TTC549 (cell line): Measurements from ENCODE around the gene KLRK1.
A peak's percentile ranks its signal among the peaks of the same experiment; 100 is the strongest.
"Not testable (repeated sequence)": the region's sequence is repeated elsewhere in the genome, so short reads cannot be mapped to it uniquely, and the experiment has no call there.

Source experiments
- FAIRE-seq: peaks from 2 replicates; lab custom pipeline; 2012; peaks lifted over from hg19 to GRCh38; lab: Jason Lieb, UNC

KLRK1 gene

DNA sequence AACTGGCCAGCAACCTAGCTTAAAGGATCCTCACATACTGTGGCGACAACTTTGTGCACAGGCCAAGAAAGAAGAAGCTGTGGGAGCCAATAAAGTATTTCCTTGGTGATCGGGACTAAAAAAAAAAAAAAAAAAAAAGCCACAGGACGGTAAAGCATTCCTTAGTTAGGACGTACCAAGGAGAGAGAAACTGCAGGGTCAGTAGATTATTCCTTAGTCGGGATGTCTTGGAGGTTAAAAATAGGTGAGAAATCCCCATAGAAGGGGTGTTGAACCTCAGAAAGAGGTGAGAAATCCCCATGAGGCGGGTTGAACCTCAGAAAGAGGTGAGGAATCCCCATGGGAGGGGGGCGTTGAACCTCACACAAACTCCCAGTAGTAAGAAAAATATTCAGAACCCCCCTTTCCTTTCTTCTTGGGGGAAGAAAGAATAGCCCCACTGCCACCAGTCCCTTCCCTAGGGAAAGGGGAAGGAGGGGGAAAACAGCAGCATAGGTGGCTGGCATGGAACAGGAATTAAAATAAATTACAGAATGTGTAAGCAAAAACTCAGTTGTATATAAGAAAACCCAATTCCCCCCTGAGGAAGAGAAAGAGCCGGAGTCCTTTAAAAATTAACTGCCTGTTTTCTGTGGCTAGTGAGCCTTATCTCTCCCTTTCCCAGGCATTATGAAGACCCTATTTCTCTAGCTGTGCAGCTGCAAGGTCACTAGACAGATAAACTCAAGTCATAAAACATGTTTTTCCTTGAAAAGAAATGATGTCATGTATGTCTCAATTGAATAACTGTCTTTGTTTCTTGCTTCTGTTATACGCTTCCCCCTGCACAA lies 26.8 kb downstream of the KLRK1 start:
- no peak for FAIRE-seq

DNA sequence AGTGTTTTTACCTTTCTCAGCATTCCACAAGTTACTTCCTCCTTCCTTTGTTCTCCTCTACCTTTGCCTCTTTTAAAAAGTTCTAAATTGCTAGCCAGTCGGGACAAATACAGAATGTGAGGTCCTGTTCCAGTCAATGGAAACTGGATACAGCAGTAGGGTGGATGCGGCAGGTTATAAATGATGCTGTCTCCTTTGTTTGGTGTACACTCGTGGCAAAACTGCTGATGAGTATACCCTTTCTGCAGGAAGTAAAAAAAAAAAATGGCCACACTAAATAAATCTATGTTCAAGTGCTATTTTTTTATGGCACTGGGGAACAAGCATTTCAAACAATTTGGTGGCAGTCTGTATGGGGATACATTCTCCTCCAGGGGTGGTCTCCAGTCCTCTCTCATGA lies 27.5 kb downstream of the KLRK1 start:
- FAIRE-seq: no peak

DNA sequence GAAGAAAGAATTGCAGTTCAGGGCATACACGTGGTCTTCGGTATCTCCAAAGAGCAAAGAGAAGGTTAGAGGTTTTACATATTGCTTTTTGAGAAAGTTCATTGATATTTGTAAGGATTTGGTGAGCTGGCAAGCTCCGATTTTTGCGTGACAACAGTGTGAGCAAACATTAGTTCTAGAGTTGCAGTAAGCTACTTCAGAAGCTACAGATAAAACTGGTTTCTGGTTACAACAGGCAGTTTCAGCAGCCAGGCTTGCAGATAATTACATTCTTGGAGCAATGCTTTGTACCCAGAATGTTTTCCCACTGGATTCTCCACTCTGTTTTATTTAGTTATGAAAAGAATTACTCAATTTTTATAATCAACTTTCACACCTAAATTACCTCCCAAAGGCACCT lies 28.2 kb downstream of the KLRK1 start:
- FAIRE-seq: no peak

DNA sequence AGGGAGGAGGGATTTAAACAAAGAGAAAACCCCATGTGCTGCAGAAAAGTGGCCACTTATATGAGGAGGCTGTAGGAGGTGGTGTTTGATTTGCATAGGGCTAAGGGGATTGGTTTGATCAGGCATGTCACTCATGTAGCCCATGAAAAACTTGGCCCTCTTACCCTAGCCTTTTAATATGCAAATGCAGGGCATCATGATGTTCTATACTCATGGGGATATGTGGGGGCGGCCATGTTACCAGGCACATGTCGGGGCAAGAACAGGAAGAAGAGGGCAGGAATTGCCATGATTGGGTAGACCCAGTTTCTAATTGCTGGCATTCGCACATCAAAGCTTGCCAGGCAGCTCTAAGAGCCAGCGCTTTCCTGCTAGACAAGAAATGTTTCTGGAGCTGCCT lies 28.8 kb downstream of the KLRK1 start:
- no peak for FAIRE-seq

DNA sequence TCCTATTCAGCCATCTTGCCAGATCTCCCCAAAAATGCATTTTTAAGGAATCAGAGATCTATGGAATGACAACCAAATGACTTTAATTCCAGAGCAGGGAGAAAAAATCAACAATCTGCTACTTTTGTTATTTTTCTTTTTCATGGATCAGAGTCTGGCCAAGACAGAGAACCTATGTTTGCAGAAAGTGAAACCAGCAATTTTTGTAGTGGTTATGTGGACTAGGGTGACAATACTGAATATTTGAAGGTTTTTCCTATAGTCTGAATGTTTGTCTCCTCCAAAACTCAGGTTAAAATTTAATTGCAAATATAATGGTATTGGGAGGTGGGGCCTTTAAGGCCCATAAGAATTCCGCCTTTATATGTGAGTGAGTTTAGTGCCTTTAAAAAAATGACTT lies 30.9 kb downstream of the KLRK1 start:
- no peak for FAIRE-seq

DNA sequence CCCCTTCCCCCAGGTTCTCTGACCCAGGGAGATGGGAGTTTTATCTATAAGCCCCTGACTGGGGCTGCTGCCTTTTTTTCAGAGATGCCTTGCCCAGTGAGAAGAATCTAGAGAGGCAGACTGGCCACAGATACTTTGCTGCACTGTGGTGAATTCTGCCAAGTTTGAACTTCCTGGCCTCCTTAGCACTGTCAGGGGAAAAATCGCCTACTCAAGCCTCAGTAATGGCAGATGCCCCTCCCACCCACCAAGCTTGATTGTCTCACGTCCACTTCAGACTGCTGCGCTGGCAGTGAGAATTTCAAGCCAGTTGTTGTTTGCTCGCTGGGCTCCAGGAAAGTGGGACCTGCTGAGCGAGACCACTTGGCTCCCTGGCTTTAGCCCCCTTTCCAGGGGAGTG lies 31.7 kb downstream of the KLRK1 start:
- FAIRE-seq: no peak

DNA sequence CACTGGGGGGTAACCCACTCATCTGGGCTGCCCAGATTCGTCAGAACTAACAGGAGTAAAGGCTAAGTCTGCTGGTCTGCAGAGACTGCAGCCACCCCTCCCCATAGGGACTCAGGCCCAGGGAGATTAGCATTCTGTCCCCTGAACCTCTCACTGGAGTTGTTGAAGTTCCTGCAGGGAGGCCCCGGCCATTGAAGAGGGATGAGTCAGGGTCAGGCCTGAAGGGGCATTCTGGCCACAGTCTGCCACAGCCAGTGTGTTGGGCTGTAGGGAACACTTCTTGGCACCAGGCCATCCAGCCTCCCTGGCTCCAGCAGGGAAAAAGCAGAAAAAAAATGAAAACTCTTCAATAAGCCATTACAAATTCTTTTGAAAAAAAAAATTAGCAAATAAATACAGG lies 35.3 kb downstream of the KLRK1 start:
- no peak for FAIRE-seq

DNA sequence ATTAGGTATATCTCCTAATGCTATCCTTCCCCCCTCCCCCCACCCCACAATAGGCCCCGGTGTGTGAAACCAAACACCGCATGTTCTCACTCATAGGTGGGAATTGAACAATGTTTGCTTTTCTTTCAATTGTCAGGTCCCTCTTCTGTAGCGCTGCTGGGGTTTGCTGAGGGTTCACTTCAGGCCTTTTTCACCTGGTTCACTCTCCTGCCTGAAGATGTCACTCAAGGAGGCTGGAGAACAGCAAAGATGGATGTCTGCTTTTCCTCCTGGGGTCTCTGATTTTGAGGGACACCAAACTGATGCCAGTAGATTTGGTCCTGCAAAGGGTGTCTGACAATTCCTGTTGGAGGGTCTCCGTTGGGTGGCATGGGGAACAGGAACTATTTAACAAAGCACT lies 35.8 kb downstream of the KLRK1 start:
- no peak for FAIRE-seq

DNA sequence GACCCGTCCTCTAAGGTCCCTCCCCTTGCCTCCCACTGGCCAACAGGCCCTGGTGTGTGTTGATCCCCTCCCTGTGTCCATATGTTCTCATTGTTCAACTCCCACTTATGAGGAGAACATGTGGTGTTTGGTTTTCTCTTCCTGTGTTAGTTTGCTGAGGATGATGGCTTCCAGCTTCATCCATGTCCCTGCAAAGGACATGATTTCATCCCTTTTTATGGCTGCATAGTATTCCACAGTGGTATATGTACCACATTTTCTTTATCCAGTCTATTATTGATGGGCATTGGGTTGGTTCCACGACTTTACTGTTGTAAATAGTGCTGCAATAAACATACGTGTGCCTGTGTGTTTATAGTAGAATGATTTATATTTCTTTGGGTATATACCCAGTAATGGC lies 38.4 kb downstream of the KLRK1 start:
- not testable (repeated sequence) for FAIRE-seq

DNA sequence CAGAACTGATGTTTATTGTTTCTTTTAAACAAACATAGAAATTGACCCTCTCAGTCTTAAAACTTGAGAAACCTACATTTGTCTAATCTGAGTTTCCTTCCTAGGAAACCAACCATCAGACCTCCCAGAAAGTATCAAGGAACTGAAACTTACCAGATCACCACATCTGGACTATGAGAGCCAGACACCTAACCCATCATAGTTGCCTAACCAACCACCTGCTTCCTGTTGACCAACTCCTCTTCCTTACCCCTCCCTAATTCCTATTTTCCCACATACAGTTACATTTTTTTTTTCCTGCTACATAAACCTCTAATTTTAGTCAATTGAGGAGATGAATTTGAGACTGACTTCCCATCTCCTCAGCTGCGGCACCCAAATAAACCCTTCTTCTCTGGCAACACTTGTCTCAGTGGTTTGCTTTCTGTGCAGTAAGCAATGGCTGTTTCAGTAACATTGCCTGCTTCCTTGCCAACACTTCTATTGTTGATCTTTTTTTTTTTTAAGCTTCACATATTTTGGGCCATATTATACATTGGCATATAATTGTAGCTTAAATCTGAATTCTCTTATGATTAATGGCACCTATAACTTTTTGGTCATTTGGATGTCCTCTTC lies 47.8 kb downstream of the KLRK1 start:
- no peak for FAIRE-seq

DNA sequence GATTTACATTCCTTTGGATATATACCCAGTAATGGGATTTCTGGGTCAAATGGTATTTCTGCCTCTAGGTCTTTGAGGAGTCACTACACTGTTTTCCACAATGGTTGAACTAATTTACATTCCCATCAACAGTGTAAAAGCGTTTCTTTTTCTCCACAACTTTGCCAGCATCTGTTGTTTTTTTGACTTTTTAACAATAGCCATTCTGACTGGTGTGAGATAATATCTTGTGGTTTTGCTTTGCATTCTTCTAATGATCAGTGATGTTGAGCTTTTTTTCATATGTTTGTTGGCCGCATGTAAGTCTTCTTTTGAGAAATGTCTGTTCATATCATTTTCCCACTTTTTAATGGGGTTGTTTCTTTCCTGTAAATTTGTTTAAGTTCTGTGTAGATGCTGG lies 48.9 kb downstream of the KLRK1 start:
- FAIRE-seq: not testable (repeated sequence)

DNA sequence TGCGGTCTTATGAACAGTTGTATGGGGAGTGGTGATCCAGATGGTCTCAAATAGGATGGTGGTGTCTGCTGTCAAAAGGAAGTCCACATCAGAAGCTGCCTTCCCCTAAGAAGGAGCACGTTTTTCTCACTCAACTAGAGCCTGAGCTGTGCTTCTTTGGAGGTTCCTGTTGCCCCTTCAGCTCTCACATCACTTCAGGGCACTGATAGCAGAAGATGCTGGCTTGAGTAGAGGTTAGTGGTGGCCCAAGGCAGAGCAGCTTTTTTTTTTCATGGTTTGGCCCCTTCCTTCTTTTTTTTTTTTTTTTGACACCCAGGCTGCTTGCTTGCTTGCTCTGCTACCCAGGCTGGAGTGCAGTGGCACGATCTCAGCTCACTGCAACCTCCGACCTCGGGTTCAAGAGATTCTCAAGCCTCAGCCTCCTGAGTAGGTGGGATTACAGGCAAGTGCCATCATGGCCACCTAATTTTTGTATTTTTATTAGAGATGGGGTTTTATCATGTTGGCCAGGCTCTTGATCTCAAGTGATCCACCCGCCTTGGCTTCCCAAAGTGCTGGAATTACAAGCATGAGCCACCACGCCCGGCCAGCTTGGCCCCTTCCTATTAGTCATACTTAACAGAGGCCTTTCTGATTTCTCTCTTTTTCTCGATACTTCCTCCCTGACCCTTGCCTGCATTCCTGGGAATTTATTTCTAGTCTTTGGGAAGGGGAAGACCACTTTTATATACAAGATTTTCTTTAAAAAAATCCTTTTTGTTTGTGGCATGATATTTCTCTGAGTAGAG lies 50.6 kb downstream of the KLRK1 start:
- FAIRE-seq: no peak

DNA sequence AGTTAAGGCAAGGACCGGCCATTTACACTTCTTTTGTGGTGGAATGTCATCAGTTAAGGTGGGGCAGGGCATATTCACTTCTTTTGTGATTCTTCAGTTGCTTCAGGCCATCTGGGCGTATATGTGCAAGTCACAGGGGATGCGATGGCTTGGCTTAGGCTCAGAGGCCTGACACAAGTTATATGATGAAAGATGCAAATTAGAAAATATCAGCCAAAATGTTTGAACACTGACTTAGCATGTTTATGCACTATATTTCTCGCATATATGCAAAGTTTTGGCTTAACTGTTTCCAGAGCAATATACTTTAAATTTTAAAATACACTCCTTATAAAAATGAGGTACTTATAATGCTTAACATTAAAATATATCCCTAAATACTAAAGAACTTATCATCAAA lies 51.4 kb downstream of the KLRK1 start:
- not testable (repeated sequence) for FAIRE-seq

DNA sequence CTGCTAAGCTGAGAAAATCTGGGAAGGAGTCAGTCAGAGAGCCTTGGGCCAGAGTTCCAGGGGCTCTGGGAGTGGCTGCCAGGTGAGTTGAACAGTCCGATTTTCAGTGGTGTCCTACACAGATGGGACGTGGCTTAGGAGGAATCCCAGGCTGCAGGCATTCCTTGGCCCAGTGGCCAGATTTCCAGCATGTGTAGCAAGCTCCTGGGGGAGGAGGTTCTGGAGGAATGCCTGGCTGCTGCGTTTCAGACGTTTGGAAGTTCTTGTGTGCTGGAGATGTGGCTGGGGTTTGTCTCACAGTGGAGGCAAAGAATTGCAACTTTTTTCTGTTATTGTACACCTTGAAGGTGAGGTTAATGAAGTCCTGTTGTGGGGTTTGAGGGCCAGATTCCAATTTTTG lies 53.6 kb downstream of the KLRK1 start:
- not testable (repeated sequence) for FAIRE-seq

DNA sequence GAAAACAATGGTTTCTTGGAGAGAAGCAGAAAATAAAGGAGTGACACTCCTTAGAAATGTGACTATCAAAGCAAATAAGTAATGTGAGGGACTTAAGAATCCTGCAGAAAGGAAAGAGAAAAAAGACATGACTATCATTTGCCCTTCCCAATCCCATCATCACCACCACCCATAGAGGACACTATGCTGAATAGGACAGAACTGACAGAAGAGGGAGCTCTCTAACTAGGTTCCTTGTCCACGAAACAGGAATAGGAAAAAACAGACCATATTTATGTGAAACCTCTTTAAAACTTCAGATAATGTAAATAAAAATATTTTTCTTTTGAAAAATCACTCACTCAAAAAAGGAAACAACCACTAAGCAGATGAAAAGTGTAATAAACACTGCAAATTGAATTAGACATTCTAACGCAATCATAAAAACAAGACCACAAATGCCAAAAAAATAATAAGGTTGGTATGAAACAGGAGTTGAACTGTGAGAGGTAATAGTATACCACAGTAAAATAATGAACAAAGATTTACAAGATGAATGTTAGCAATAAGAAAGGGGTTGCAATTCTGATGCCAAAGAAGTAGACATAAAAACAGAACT lies 58.1 kb downstream of the KLRK1 start:
- peak; percentile 74 for FAIRE-seq

DNA sequence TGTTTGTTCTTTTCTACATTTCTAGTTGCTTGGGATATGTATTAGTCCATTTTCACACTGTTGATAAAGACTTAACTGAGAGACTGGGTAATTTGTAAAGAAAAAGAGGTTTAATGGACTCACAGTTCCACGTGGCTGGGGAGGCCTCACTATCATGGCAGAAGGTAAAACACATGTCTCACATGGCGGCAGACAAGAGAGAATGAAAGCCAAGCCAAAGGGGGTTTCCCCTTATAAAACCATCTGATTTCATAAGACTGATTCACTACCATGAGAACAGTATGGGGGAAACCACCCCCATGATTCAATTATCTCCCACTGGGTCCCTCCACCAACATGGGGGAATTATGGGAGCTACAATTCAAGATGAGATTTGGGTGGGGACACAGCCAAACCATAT lies 61.1 kb downstream of the KLRK1 start:
- FAIRE-seq: not testable (repeated sequence)
